ENCODE data around the gene GDF9.

The GDF9 gene

DNA sequence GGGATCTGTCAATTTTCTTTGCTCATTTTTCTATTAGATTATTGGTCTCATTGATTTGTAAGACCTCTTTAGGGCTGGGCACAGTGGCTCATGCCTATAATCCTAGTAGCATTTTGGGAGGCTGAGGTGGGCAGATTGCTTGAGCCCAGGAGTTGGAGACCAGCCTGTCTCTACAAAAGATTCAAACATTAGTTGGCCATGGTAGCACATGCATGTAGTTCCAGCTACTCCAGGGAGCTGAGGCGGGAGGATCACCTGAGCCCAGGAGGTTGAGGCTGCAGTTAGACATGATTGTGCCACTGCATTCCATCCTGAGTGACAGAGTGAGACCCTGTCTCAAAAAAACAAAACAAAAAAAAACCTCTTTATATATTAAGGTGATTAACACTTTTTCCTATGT is 29.4 kb downstream of the GDF9 start:
- DNase-seq (ENCODE audit: low read depth), result no peak

DNA sequence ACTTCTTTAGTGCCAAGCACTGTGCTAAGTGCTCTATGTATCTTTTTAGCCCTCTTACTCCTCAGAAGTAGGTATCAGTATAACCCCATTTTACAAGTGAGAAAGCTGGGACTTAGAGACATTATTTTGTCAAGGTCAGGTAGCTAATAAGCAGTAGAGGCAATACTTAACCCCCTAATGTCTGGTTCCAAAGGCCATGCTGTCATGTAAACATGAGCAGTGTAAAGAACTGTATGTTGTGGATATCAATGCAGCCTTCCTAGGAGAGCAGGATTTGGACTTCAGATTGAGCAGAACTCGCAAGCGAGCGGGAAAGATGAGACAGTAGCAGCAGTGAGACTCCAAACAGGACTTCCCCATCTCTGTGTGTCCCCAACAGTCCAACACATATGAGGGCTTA is 32.2 kb downstream of the GDF9 start:
- DNase-seq (ENCODE audit: low read depth), result no peak

DNA sequence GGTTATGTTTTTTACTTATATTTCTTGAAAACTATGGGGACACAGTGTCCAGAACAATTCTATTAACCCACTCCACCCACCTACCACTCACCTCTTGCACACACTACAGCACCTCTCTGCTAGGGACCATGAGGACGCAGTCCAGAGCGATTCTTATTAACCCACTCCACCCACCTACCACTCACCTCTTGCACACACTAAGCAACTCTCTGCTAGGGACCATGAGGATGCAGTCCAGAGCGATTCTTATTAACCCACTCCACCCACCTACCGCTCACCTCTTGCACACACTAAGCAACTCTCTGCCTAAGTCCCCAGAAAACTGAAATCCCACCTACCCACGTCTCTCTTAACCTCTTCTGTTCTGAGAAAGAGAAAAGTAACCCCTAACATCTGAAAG is 33.7 kb downstream of the GDF9 start:
- no peak for DNase-seq (ENCODE audit: low read depth)

DNA sequence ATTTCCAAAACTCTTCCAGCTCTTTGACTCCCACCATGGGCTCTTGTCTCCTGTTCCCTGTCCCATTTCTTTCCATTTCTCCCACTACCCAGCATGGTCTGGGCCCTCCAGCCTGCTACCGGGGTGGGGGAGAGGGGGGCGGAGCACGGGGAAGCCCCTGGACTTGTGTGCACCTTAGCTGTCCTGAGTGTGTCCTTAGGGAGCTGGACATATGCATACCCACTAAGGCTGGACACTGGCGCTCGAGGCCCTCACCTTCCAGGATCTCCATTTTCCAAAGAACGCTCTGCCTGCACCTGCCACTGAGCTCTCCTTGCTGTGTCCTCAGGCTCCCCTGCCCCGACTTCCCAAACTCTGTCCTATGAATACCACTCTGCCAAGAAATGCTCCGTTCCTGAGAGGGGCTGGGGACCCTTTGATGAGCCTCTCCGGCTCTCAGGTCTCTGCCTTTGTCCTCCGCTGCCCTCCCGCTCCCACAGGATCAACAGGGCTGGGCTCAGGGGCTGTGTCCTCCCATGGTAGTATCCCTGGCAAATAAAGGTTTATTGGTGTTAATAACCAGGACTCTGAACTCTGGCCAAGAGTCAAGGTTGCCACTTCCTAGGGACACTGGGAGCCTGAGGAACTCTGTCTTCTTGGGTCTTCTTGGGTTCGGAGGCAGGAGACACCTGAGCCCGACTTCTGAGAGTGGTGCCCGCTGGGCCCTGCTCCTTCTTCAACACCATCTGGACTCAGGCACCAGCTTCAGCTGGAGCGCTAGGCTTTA is 35.0 kb downstream of the GDF9 start:
- DNase-seq (ENCODE audit: low read depth), result no peak

DNA sequence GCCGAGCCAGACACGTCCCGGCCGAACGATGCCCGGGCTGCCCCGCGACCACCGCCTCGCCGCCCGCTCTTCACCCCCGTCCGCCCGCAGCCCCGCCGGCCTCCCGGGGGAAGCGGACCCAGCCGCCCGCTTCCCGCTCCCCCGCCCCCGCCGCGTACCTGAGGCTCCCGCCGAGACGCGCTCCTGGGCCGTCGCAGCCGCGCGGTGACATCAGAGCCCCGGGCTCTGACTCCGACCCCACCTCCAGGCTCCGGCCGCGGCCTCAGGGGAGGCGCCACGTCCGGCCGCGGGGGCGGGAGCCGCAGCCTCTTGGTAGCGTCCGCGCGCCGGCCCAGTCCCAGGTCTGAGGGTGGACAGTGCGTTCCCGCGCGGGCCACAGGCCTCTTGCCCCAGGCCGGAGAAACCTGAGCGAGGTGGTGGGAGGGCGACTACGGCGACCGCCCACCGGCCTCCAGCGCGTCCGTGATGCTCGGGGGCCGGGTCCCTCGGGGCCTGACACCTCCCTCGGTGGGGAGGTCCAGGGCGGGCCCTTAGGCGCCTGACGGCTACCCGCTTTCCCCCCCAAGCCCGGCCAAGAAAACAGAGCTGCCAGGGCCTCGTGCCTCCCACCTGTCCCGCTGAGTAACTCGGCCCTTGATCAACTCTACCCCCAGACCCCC is 35.7 kb downstream of the GDF9 start, which contains the start of gene SHROOM1:
TSS of gene SHROOM1 (minus strand) at position 212 of the 659 bp plus-strand sequence. CDS start 4,507 bp downstream, outside the sequence.
- no peak for DNase-seq (ENCODE audit: low read depth)

DNA sequence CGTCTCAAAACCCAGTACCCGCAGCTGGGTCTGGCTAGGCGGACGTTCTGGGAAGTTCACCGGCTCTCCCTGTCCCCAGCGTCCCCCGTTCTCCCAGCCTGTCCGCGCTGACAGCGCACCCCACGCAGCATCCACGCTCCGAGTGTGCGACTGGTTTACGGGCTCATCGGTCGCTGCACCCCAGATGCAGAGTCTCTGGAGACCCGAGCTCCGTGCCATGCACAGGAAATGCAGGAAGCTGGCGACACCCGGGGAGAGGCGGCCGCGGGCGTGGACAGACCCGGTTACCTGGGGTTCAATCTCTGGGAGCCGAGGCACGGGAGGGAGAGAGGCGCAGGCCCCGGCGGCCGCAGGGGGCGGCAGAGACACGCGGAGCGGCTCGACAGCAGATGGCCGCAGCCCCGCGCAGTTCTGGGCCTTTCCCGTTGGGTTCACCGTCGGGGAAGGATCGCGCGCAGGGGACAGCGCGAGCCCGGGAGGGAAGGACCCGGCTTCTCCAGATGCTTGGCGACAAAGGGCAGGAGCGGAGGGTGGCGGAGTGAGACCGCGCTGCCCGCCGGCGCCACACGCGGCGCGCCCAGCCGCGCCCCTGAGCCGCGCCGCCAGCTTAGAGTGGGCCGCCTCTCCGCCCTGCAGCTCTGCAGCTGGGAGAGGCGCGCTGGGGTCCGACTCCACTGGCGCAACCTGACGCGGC is 36.4 kb downstream of the GDF9 start:
- DNase-seq (ENCODE audit: low read depth), result peak; percentile 30

DNA sequence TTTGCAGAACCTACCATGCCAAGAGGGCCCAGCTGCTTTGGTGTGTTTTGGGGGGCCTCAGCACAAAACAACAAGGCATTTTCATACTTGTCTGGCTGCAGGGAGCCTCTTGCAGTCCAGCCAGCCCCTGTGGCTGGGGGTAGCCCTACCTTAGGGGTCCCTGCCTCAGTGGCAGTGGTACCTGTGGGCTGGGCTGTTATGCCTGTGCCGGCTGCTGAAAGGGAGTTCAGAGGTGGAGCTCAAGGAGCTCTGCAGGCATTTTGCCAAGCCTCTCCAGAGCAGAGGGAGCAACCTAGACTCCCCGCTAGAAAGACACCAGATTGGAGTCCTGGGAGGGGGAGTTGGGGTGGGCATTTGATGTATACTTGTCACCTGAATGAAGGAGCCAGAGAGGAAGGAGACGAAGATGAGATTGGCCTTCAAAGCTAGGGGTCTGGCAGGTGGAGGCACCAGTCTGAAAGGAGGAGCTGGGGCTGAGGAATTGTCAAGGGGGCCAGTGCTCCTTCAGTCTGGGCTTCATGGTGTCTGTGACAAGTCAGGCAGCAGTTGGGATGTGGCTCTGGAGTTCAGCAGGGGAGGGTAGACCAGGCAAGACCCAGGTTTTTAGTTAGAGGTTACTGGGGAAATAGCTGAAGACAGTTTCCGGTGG is 37.3 kb downstream of the GDF9 start:
- DNase-seq (ENCODE audit: low read depth), result no peak

DNA sequence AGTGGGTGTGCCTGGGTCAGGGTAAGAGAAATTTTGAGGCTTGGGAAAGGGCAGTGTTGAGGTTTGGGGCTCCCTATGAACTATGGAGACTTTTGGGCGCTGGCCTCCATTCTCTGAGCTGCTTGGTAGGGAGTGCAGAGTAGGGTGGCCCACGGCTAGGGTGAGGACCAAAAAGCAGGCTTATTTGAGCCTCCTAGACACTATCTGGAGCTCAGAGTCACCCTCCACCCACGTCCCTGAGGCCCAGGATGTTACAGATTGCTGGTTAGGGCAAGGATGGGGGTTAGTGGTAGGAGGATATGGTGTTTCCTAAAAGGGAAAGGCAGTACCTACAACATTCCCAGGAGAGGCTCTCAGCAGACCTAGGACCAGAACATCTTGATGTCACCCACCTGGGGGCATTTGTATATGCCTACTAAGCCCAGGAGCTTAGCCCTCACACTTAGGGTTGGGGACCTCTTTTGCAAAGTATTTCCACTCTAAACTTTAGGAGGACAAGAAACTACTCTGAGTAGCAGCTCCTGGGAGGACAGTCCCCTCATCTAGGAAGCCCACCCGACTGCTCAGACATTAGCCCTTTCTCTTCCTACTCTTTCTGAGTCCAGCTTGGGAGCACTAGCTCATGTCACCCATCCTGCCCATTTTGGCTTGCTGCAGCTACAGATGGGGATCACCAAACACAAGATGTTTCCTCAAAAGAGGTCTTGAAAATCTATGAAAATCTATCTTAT is 38.2 kb downstream of the GDF9 start:
- no peak for DNase-seq (ENCODE audit: low read depth)

DNA sequence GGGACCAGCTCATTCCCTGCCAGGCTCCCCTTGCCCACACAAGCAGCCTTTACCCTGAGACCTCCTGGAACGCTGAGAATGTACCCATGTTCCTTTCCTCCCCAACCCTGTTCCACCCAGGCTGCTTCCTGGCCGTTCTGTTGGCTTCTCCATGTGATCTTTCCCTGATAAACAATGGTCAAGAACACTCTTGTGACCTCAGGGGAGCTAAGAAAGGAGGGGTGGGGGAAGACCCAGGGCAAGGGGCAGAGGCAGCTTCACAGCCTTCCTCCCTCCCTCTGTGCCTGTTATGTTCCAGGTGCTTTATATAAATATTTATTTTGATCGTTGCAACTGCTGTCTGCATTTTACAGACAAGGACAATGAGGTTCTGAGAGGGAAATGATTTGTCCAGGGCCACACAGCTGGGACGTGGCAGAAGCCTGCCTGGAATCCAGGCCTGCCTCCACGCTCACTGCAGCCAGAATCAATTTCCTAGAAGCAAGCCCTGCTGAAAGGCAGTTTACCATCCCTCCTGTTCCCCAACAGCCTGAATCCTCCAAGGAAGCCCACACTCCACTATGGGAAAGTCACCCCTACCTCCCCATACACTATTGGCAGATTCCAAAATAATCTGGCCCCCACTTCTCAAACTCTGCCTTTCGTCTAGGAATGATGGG is 39.7 kb downstream of the GDF9 start:
- DNase-seq (ENCODE audit: low read depth), result no peak

DNA sequence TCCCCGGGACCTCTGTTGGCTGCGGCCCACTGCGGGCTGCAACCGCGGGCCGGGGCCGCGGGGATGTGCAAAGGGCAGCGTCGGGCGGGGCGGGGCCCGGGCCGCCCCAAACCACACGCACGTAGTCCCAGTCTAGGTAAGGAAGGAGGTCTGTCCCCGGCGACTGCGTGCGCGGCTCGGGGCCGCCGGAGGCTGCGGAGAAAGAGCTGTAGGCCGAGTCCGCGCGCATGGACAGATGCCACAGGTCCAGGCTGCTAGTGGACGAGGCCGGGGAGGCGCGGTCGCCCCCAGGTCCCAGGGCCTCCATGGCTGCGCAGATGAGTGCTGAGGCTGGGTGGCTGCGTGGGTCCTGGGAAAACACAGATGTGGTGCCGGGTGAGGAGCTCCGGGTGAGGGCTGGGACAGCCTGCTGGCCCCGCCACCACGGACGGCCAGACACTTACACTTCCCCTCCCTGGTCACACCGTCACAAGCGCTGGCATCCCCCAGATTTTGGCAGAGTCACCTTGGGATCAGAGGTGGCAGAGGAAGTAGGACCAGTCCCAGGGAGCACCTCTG is 40.4 kb downstream of the GDF9 start:
- no peak for DNase-seq (ENCODE audit: low read depth)

DNA sequence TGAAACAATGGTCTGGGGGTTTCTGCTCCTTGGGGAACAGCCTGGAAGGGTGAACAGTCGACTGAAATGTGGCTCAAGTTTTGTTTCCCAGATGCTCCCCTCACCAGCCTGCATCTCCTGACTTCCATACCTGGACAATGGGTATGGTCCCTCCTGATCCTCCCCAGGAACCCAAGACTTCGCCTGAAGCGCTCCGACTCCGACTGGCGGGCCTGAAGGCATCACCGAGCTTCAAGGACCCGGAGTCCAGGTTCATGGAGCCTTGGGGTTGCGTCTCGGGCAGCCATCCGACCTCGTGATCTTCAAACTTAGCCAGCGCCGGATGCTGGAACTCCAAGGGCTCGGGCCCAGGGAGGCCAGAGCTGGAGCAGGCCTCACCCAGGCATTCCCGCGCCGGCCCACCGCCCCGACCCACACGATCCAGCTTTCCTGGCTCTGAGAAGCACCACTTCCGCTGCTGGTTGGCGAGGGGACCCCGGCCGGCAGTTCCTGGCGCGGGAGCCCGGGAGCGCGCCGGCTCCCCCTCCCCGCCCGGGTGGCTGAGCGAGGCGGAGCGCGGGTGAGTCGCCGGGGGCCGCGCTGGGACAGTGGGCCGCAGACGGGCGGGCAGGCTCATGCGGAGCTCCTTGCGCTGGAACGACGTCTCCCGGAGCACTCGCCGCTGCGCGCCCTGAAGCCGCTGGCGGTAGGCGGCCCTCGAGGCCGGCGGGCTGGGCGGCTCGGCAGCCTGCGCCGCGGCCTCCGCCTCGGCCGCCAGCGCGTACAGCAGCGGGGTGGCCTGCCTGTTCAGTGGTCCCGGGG is 41.0 kb downstream of the GDF9 start:
- DNase-seq (ENCODE audit: low read depth), result no peak

DNA sequence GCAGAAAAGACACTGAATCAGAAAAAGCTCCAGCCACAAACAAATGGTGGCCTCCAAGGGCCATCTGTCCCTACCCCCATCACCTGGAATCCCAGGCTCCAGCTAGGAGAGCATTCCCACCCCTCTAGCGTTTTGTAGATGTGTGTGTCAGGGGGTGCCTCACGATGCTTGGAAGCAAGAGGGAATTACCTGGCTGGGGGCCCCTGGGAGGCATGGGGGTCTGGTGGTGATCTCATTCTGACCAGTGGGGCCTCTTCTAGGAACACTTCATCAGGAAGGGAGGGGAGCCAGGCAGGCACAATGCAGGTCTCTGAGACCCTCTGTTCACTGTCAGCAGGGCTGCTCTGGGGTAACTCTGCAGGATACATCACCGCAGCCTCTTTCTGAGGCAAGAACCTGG is 41.8 kb downstream of the GDF9 start:
- DNase-seq (ENCODE audit: low read depth), result no peak

DNA sequence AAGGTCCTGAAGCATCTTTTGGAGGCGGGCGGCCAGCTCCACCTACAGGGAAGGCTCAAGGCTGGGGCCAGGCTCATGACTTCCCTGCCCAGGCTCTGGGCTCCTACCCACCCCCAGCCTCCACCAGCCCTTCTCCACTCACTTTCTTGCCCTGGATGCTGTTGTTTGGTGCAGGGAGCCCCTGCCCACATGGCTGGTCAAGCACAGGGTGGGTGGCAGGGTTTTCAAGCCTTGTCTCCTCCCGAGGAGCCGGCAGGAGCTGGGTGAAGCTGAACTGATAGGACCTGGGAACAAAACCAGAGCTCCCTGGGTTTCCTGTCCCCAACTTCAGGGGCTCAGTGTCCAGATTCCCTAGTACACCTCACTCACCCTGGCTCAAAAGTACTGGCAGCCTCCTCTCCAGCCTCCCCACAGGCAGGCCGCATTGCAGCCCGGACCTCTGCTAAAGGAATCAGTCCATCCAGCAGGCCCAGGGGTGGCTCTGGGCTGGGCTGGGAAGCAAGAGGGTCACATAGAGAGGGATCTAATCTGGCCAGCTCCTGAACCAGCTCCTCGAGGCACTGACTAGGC is 42.7 kb downstream of the GDF9 start:
- DNase-seq (ENCODE audit: low read depth), result no peak

DNA sequence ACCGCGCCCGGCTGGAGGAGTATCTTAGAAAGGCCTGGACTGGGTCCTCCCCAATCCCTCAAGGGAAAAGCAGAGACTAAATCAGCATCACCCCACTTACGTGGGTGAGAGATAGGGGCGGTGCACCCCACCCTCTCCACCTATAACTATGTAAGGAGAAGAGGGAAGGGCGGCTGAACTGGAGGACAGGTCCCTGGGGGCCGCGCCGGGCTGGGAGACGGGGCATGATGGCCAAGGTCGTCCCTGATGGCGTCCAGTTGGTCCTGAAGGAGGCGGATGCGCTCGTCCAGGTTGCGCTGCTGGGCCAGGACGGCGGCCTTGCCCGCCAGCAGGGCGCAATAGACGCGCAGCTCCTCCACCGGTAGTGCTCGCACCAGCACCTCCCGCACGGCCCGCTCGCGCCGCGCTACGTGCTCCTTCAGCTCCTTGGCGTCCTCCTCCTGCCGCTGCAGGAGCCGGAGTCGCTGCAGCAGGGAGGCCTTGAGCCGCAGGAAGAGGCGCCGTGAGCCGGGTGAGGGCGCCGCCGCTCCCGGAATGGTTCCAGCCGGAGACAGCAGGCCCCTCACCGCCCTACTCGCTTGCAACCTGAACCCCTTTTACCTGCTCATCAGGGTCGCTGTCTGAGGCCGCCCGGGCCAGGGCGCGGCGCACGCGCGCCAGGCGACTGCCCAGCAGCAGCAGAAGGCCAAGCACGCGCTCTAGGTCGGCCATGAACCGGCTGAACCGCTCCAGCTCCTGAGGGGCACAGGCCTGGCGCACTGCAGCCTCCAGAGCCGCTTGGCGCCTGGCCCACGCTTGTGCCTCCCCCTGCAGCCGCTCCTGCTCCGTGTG is 43.4 kb downstream of the GDF9 start:
- no peak for DNase-seq (ENCODE audit: low read depth)

DNA sequence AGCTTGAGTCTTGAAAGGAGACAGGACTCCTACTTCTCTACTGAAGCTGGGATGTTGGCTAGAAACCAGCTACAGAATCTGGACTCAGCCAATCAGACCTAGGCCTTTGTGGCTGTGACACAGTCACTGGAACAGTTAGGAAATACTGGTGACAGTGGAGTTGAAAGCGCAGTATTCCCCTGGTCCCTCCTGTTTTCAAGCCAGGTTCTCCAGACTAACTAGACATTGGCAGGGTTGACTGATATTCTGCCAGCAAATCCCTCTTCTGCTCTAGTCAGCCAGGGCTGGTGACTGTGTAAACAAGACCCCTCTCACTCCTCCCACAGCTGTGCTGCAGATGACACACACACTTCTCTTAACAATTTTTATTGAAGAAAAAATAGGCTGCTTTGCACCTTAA is 44.5 kb downstream of the GDF9 start:
- no peak for DNase-seq (ENCODE audit: low read depth)

DNA sequence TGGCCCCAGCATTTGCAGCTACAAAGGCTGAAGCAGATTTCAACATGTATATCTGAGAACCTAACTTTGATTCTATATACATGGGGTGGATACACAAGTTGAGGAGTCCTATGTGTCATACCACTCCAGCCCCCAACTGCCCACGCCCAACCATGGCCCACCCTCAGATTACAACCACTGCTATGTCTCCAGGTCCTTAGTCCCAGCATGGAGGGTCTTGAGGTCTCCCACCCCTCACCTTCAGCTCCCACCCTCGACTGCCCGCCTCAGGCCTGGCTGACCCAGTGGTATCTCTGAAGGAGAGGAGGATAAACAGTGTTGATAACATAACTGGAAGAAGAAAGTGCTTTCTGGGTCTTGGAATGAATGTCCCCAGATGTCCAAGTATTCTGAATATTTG is 44.9 kb downstream of the GDF9 start:
- no peak for DNase-seq (ENCODE audit: low read depth)

DNA sequence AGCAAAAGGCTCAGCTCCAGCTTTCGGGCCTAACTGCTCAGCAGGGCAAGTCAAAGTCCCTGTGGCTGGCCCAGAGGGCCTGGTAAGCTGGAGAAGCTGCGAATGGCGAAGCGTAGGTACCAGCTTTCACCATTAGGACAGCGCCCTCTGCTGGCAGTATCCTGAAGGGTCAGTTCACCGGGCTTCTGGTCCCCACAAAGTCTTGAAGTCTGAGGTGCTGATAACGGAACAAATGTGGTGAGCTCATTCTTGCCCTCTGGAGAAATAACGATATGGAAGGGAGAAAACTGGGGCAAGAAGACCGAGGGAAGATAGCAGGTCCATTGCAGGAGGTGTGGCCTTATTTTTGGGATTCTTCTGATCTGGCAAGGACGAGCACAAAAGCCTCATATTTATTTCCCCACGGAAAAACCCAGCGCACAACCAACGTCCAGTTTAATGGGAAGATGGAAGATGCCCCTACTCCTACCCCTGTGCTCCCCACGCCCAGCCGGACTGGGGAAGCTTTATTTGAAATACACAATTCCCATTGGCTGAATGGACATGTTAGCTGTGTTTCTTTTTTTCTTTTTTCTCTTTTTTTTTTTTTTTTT is 46.0 kb downstream of the GDF9 start:
- DNase-seq (ENCODE audit: low read depth), result peak; percentile 80

DNA sequence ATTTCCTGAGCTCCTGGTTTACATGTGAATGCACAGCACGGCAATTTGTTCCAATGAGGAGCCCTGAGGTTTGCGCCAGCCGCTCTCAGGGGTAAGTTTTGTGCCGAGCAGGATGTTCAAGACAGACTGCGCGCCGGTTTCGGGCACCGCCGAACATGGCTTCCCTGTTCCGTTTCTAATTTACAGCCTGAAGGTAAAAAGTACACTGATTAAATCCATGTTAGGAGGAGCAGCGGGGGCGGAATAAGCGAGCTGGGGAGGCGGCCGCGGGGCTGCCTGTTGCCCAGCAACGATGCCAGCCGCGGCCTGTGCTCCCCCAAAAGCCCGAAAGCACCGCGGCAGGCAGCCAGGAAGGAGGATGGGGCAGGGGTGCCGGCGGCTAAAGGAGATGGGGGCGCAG is 46.8 kb downstream of the GDF9 start:
- DNase-seq (ENCODE audit: low read depth), result no peak

DNA sequence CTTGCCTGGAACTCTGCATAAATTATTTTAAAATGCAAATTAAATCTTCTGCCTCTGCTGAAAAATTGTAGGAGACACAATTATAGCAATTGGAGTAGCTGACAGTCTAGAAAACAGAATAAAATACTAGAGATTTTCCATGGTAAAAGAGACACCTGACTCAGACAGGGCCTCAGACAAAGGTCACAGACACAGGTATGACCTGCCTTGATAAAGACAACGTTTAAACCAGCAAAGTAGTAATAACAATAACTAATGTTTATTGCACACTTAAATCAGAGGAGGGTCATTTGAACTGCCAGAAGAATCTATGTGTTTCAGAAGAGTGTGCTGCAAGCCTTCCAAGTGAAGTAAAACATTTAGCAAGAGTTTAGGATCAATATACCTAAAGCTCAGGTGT is 49.3 kb downstream of the GDF9 start:
- DNase-seq (ENCODE audit: low read depth), result no peak

All from stromal cell of bone marrow (primary cell).